Measurements from ENCODE around the gene MAPKAP1.

- TF ChIP-seq CTCF (conservative IDR thresholded peaks at IDR 0.05 in 1 of 2, IDR thresholded peaks at IDR 0.05 in 1 of 2; ENCODE audit: extremely low read depth in 1 of 2, insufficient read depth in 1 of 2, low read depth in 1 of 2, low read length in 2 of 2) = no peak
- no peak for TF ChIP-seq EZH2 (IDR thresholded peaks at IDR 0.05; ENCODE audit: borderline replicate concordance, low read length)
Observed at GRCh38 chr9:125644819-125645507, 62.0 kb downstream of the MAPKAP1 start.

All from mammary epithelial cell (primary cell).